Lung microvascular endothelial cell (primary cell): ENCODE results near the gene PRPS2. TPM values are rescaled to one million over a fixed set of nuclear protein-coding genes. Genes with fewer than 3 reads are reported as not detected.

Experiments
- DNase-seq, 2 donors: peaks; one replicate each; pipeline versions ENCODE4 v3.0.0 to v3.0.0-alpha.2; 2010; ENCODE audit warnings: low read depth in 2 of 2
- total RNA-seq: library from RNA; depleted of rRNA; stranded (reverse); fragments of >200 nt; gene quantifications from 2 replicates; pipeline ENCODE4 v1.2.1, GENCODE V29; 2014

PRPS2 gene
- 9.9 and 12.6 TPM in 2 replicates for total RNA-seq

- peak; percentile 37 to 53 for DNase-seq
Measured at GRCh38 chrX:12791257-12792228, at the start of gene PRPS2. Gene PRPS2 (plus strand): TSS chrX:12791412. CDS start chrX:12791498, 86 bp downstream.

- no peak for DNase-seq
Measured at GRCh38 chrX:12741416-12741815, 49.8 kb upstream of the PRPS2 start.

GRCh38 chrX:12747433-12747832 lies 43.8 kb upstream of the PRPS2 start:
- DNase-seq, result no peak

- DNase-seq, result no peak
Measured at GRCh38 chrX:12751887-12752286, 39.3 kb upstream of the PRPS2 start.

- DNase-seq, result no peak
Measured at GRCh38 chrX:12753366-12753765, 37.8 kb upstream of the PRPS2 start.

- DNase-seq, result no peak
Measured at GRCh38 chrX:12758291-12758690, 32.9 kb upstream of the PRPS2 start.

- DNase-seq, result peak in 1 of 2 donors; percentile 45
Measured at GRCh38 chrX:12767856-12768255, 23.4 kb upstream of the PRPS2 start.

GRCh38 chrX:12768491-12768890 lies 22.7 kb upstream of the PRPS2 start:
- DNase-seq, result no peak

GRCh38 chrX:12770440-12770839 lies 20.8 kb upstream of the PRPS2 start:
- peak; percentile 42 to 51 for DNase-seq

- DNase-seq, result peak; percentile 59 to 71
Measured at GRCh38 chrX:12771445-12772069, 19.7 kb upstream of the PRPS2 start.

GRCh38 chrX:12777670-12778069 lies 13.5 kb upstream of the PRPS2 start:
- DNase-seq, result no peak

- no peak for DNase-seq
Measured at GRCh38 chrX:12779534-12779933, 11.7 kb upstream of the PRPS2 start.

- DNase-seq, result no peak
Measured at GRCh38 chrX:12788645-12789044, 2.6 kb upstream of the PRPS2 start.

GRCh38 chrX:12789976-12790375 lies 1.2 kb upstream of the PRPS2 start:
- DNase-seq, result no peak

- no peak for DNase-seq
Measured at GRCh38 chrX:12790885-12791256, 341 bp upstream of the PRPS2 start.

GRCh38 chrX:12792711-12793110 lies 1.5 kb downstream of the PRPS2 start:
- DNase-seq, result no peak

GRCh38 chrX:12794654-12795053 lies 3.4 kb downstream of the PRPS2 start:
- DNase-seq, result no peak

- no peak for DNase-seq
Measured at GRCh38 chrX:12798601-12799000, 7.4 kb downstream of the PRPS2 start.

GRCh38 chrX:12799118-12799517 lies 7.9 kb downstream of the PRPS2 start:
- DNase-seq, result no peak

GRCh38 chrX:12802741-12803140 lies 11.5 kb downstream of the PRPS2 start:
- no peak for DNase-seq

- DNase-seq, result peak in 1 of 2 donors; percentile 14
Measured at GRCh38 chrX:12804655-12805054, 13.4 kb downstream of the PRPS2 start.

- no peak for DNase-seq
Measured at GRCh38 chrX:12805333-12805732, 14.1 kb downstream of the PRPS2 start.

GRCh38 chrX:12811658-12812057 lies 20.4 kb downstream of the PRPS2 start:
- no peak for DNase-seq
